ENCODE measurements around the gene NEURL2. TPM values are rescaled to one million over a fixed set of nuclear protein-coding genes. Genes with fewer than 3 reads are reported as not detected.

NEURL2 gene
- total and polyA plus RNA-seq, 10 of the 15 experiments (the other 5 are each of a cell fraction or from before 2014, with no cell fraction given) = 0.53 to 7.0 (median 2.7) TPM

GRCh38 chr20:45904583-45905504 is 13.8 kb upstream of the NEURL2 start:
- intact Hi-C loops (cut with micrococcal nuclease; ENCODE audit: unreplicated experiment) (no loop called here), in situ Hi-C loops (cut with MboI) (no loop called here)
- no peak overlapping the region for H3K27ac ChIP-seq (ENCODE audit: control insufficient read depth, insufficient read depth)
- CTCF ChIA-PET = interaction anchor here (0.6 to 1.9 kb wide), 5 partner anchors 14 to 175 kb away, joined by 3 to 5 read pairs (median 3); partner anchors contain the start of genes CTSA and NEURL2
- H2AFZ ChIP-seq (ENCODE audit: control insufficient read depth, low read depth, low read length) = no peak overlapping the region
- no peak overlapping the region for H3K9ac ChIP-seq (ENCODE audit: control insufficient read depth, insufficient read depth, low read length)
- H3K79me2 ChIP-seq (ENCODE audit: control insufficient read depth, insufficient read depth, low read length) = no peaks in the 10 kb centered on the region
- no peak overlapping the region for H3K4me3 ChIP-seq
- no peaks in the 10 kb centered on the region for H3K36me3 ChIP-seq (ENCODE audit: control insufficient read depth in 2 of 2, insufficient read depth in 2 of 2, low read length in 1 of 2)
- no peaks in the 10 kb centered on the region for H3K27me3 ChIP-seq (replicated peaks in 1 of 2; ENCODE audit: control insufficient read depth in 2 of 2, insufficient read depth in 2 of 2, low read length in 1 of 2)
- POLR2A ChIA-PET = interaction anchor here (0.6 kb wide), 2 partner anchors 43 to 79 kb away, joined by 3 to 4 read pairs; no protein-coding TSS in a partner anchor
- SMC1A ChIA-PET (ENCODE audit: uncharacterized antibody, unreplicated experiment) = interaction anchor here (0.5 to 1.8 kb wide), 2 partner anchors 29 to 56 kb away, joined by 3 to 5 read pairs; partner anchors contain the start of gene PCIF1
- no peak for ATAC-seq
- no peak overlapping the region for H3K4me2 ChIP-seq (ENCODE audit: control insufficient read depth, insufficient read depth)
- H4K20me1 ChIP-seq (ENCODE audit: control insufficient read depth, insufficient read depth) = no peaks in the 10 kb centered on the region
- H3K9me3 ChIP-seq (replicated peaks; ENCODE audit: control insufficient read depth, insufficient read depth, low read length) = no peaks in the 10 kb centered on the region
- no TSS peak for BruUV-seq (replicated peaks)
- no peak for DNase-seq (ENCODE audit: low read depth, low spot score)
- no peaks in the 10 kb centered on the region for H3K4me1 ChIP-seq (ENCODE audit: control insufficient read depth, insufficient read depth, low read length)
- RAD21 ChIA-PET (ENCODE audit: unreplicated experiment) = no interaction called here
- FAIRE-seq = no peak
- 67% methylated on average over 16 of the region's 16 CpGs for WGBS (ENCODE audit: insufficient coverage, insufficient replicate concordance, low lambda C conversion rate, missing lambda C conversion rate)
- TF ChIP-seq HDAC6 (IDR thresholded peaks at IDR 0.05; ENCODE audit: unreplicated experiment) (no peak), NFXL1 (IDR thresholded peaks at IDR 0.05; ENCODE audit: borderline replicate concordance) (no peak), NFYB (IDR thresholded peaks at IDR 0.05; ENCODE audit: insufficient read depth, low read depth, low read length) (no peak), SMAD5 (IDR thresholded peaks at IDR 0.05; ENCODE audit: low read depth) (no peak), PRDM15 (CRISPR knock-in tag; IDR thresholded peaks at IDR 0.05) (no peak), E2F8 (IDR thresholded peaks at IDR 0.05; ENCODE audit: low read depth, partially characterized antibody) (no peak), ZNF687 (IDR thresholded peaks at IDR 0.05) (no peak), ASH2L (IDR thresholded peaks at IDR 0.05; ENCODE audit: borderline replicate concordance, low read depth) (no peak), MEF2B (IDR thresholded peaks at IDR 0.05; ENCODE audit: partially characterized antibody, poor library complexity, severe bottlenecking) (no peak)
